GM19193 (cell line): Measurements from ENCODE around the gene KLHL40.

Source experiments
- POLR2A ChIP-seq: IDR thresholded peaks from 4 replicates; pipeline ENCODE4 v1.6.1; 2011; ENCODE audit not compliant: insufficient read depth, insufficient read length; ENCODE audit errors: extremely low read depth

The KLHL40 gene

GRCh38 chr3:42700366-42701288, 15.3 kb downstream of the KLHL40 start:
- no peak for TF ChIP-seq POLR2A

- no peak for TF ChIP-seq POLR2A
These were observed 16.2 kb downstream of the KLHL40 start for GRCh38 chr3:42701371-42702065.

GRCh38 chr3:42702066-42702951, 17.0 kb downstream of the KLHL40 start, which contains the start of gene HHATL:
Gene HHATL, minus strand, starts transcription at chr3:42702798. Its CDS starts 1,972 bp downstream, at chr3:42700826.
- no peak for TF ChIP-seq POLR2A

- TF ChIP-seq POLR2A = no peak
These were observed 17.8 kb downstream of the KLHL40 start for GRCh38 chr3:42702982-42703694.

- no peak for TF ChIP-seq POLR2A
These were observed 18.3 kb downstream of the KLHL40 start for GRCh38 chr3:42703695-42704025.

- TF ChIP-seq POLR2A = no peak
These were observed 19.0 kb downstream of the KLHL40 start for GRCh38 chr3:42704136-42704841.

- TF ChIP-seq POLR2A = no peak
These were observed 19.9 kb downstream of the KLHL40 start for GRCh38 chr3:42705058-42705767.

- TF ChIP-seq POLR2A = no peak
These were observed 20.7 kb downstream of the KLHL40 start for GRCh38 chr3:42705962-42706585.

GRCh38 chr3:42706721-42707619, 21.6 kb downstream of the KLHL40 start:
- TF ChIP-seq POLR2A = no peak

GRCh38 chr3:42707620-42708355, 22.5 kb downstream of the KLHL40 start:
- TF ChIP-seq POLR2A = no peak

- TF ChIP-seq POLR2A = no peak
These were observed 23.3 kb downstream of the KLHL40 start for GRCh38 chr3:42708611-42709151.
